Glutamatergic neuron (in vitro differentiated cells): ENCODE measurements around the gene IL4I1. TPM values are rescaled to one million over a fixed set of nuclear protein-coding genes. Genes with fewer than 3 reads are reported as not detected.

ENCODE experiments used
- DNase-seq: peaks from one replicate; pipeline ENCODE4 v3.0.0; 2022
- H3K27ac Mint-ChIP-seq: one replicate; pipeline ENCODE4 v1.8.0; 2020; ENCODE audit warnings: mild to moderate bottlenecking, mixed read lengths, inconsistent platforms; ENCODE audit not compliant: unreplicated experiment
- H3K27me3 Mint-ChIP-seq: one replicate; pipeline ENCODE4 v1.8.0; 2020; ENCODE audit warnings: mild to moderate bottlenecking, moderate library complexity, mixed read lengths, inconsistent platforms; ENCODE audit not compliant: unreplicated experiment
- H3K36me3 Mint-ChIP-seq: one replicate; pipeline ENCODE4 v1.8.0; 2020; ENCODE audit warnings: mild to moderate bottlenecking, mixed read lengths, inconsistent platforms; ENCODE audit not compliant: unreplicated experiment
- H3K4me1 Mint-ChIP-seq: one replicate; pipeline ENCODE4 v1.8.0; 2020; ENCODE audit warnings: mild to moderate bottlenecking, low read depth, mixed read lengths, inconsistent platforms; ENCODE audit not compliant: unreplicated experiment
- H3K4me3 Mint-ChIP-seq: one replicate; pipeline ENCODE4 v1.8.0; 2020; ENCODE audit warnings: mild to moderate bottlenecking, mixed read lengths, inconsistent platforms; ENCODE audit not compliant: unreplicated experiment
- H3K9me3 Mint-ChIP-seq: one replicate; pipeline ENCODE4 v1.8.0; 2020; ENCODE audit warnings: mild to moderate bottlenecking, moderate library complexity, mixed read lengths, inconsistent platforms; ENCODE audit not compliant: unreplicated experiment
- CTCF ChIP-seq: fragments of 200-600 bp; sonication (generic); IDR thresholded peaks from one replicate; pipeline ENCODE4 v1.5.0; 2021; ENCODE audit not compliant: partially characterized antibody, unreplicated experiment
- microRNA-seq: library from miRNA; unstranded; fragments of <30 nt; microRNA quantifications from one replicate; pipeline ENCODE4, GENCODE V29; 2020; ENCODE audit not compliant: unreplicated experiment
- total RNA-seq: library from RNA; stranded (reverse); fragmentation: NEBNext Ultra II Directional; extraction: Animal tissue kit (Norgen Biotek cat#: 25700); gene quantifications from one replicate; pipeline ENCODE4 v1.2.1, GENCODE V29; 2021; ENCODE audit not compliant: unreplicated experiment

IL4I1 gene
- total RNA-seq, 1 donor from 2014 or later: 0.59 TPM

- Mint-ChIP-seq H3K36me3 (peaks cover 11% of the 10 kb centered on the region), H3K27ac (no peak overlapping the region)
- TF ChIP-seq CTCF: no peak
These were observed 53.4 kb downstream of the IL4I1 start for GRCh38 chr19:49843265-49843664.

GRCh38 chr19:49840736-49841249 is 55.9 kb downstream of the IL4I1 start:
- no peak overlapping the region for H3K27ac Mint-ChIP-seq
- H3K4me3 Mint-ChIP-seq: no peak overlapping the region
- DNase-seq: no peak
- H3K36me3 Mint-ChIP-seq: peaks cover 20% of the 10 kb centered on the region
- H3K27me3 Mint-ChIP-seq: peaks cover 4% of the 10 kb centered on the region
- no peaks in the 10 kb centered on the region for H3K4me1 Mint-ChIP-seq
- no peaks in the 10 kb centered on the region for H3K9me3 Mint-ChIP-seq
- no peak for TF ChIP-seq CTCF

More at GRCh38 chr19:49843265-49843664, 53.4 kb downstream of the IL4I1 start:
- Mint-ChIP-seq H3K9me3 (no peaks in the 10 kb centered on the region), H3K27me3 (peaks cover 3% of the 10 kb centered on the region), H3K4me1 (no peaks in the 10 kb centered on the region), H3K4me3 (no peak overlapping the region)
- no peak for DNase-seq

GRCh38 chr19:49840321-49840720 is 56.4 kb downstream of the IL4I1 start:
- no peak overlapping the region for H3K4me3 Mint-ChIP-seq
- DNase-seq: no peak
- no peak overlapping the region for H3K27ac Mint-ChIP-seq
- peaks cover 4% of the 10 kb centered on the region for H3K27me3 Mint-ChIP-seq
- no peaks in the 10 kb centered on the region for H3K4me1 Mint-ChIP-seq
- H3K36me3 Mint-ChIP-seq: peaks cover 20% of the 10 kb centered on the region
- no peaks in the 10 kb centered on the region for H3K9me3 Mint-ChIP-seq
- TF ChIP-seq CTCF: no peak

GRCh38 chr19:49839713-49840112 is 57.0 kb downstream of the IL4I1 start:
- Mint-ChIP-seq H3K4me3 (no peak overlapping the region), H3K36me3 (peaks cover 20% of the 10 kb centered on the region), H3K9me3 (no peaks in the 10 kb centered on the region), H3K4me1 (no peaks in the 10 kb centered on the region), H3K27me3 (peaks cover 4% of the 10 kb centered on the region), H3K27ac (no peak overlapping the region)
- no peak for DNase-seq
- TF ChIP-seq CTCF: no peak

Small RNAs within 50 kb of the gene (microRNA-seq; reads per million reads assigned to microRNA genes)
- gene MIR4749 (20.9 reads per million, percentile 59 among the genes with 10 or more reads in this experiment), gene MIR4750 (15.0 reads per million, percentile 55 among the genes with 10 or more reads in this experiment)

Other genes starting within 250 kb of the IL4I1 start
- 40.1 TPM for gene IRF3, start 231.0 kb downstream of the IL4I1 start, total RNA-seq
- 7.5 TPM for gene BCL2L12, start 231.0 kb downstream of the IL4I1 start, total RNA-seq
- gene PRMT1, start 219.6 kb downstream of the IL4I1 start, total RNA-seq: 177 TPM
- 3.2 TPM for gene ADM5, start 207.3 kb downstream of the IL4I1 start, total RNA-seq
- 133 TPM for gene CPT1C, start 205.8 kb downstream of the IL4I1 start, total RNA-seq
- gene TSKS, start 133.6 kb downstream of the IL4I1 start, total RNA-seq: not detected
- 175 TPM for gene AP2A1, start 129.9 kb downstream of the IL4I1 start, total RNA-seq
- gene FUZ, start 83.6 kb downstream of the IL4I1 start, total RNA-seq: 13.6 TPM
- 51.0 TPM for gene MED25, start 78.6 kb downstream of the IL4I1 start, total RNA-seq
- 342 TPM for gene PTOV1, start 45.7 kb downstream of the IL4I1 start, total RNA-seq
- 81.3 TPM for gene PNKP, start 29.3 kb downstream of the IL4I1 start, total RNA-seq
- 23.7 TPM for gene AKT1S1, start 19.5 kb downstream of the IL4I1 start, total RNA-seq
- gene TBC1D17, start 19.2 kb downstream of the IL4I1 start, total RNA-seq: 56.8 TPM
- gene ATF5, start 32.3 kb upstream of the IL4I1 start, total RNA-seq: 138 TPM
- gene NUP62, start 32.6 kb upstream of the IL4I1 start, total RNA-seq: 65.4 TPM
- gene SIGLEC11, start 64.3 kb upstream of the IL4I1 start, total RNA-seq: not detected
- gene VRK3, start 128.5 kb upstream of the IL4I1 start, total RNA-seq: 44.5 TPM
- gene ZNF473, start 129.1 kb upstream of the IL4I1 start, total RNA-seq: 13.4 TPM